ENCODE data around the gene SLC35A5.

Gene SLC35A5

GRCh38 chr3:112564940-112565305 is 3.1 kb downstream of the SLC35A5 start:
- Histone ChIP-seq H3K36me3 (ENCODE audit: control insufficient read depth, insufficient read depth, low read length) (0 out of 2 replicates have a peak, but pooled peaks cover 1% of the 10 kb centered on the region), H3K4me3 (replicated peaks; ENCODE audit: low read depth, low read length) (no peak overlapping the region), H3K27me3 (replicated peaks; ENCODE audit: control insufficient read depth, insufficient read depth, low read length) (no peaks in the 10 kb centered on the region)
- DNase-seq (ENCODE audit: extremely low read depth, insufficient read length), result no peak
- no peak for TF ChIP-seq CTCF (IDR thresholded peaks at IDR 0.05; ENCODE audit: insufficient read depth, low read length, poor library complexity, severe bottlenecking)

GRCh38 chr3:112568642-112569041 is 6.8 kb downstream of the SLC35A5 start:
- H3K27me3 ChIP-seq (replicated peaks; ENCODE audit: control insufficient read depth, insufficient read depth, low read length), result no peaks in the 10 kb centered on the region
- peaks cover 1% of the 10 kb centered on the region; the same call in 1 of the 2 replicates for H3K36me3 ChIP-seq (ENCODE audit: control insufficient read depth, insufficient read depth, low read length)
- no peak overlapping the region for H3K4me3 ChIP-seq (replicated peaks; ENCODE audit: low read depth, low read length)
- TF ChIP-seq CTCF (IDR thresholded peaks at IDR 0.05; ENCODE audit: insufficient read depth, low read length, poor library complexity, severe bottlenecking), result no peak
- no peak for DNase-seq (ENCODE audit: extremely low read depth, insufficient read length)

GRCh38 chr3:112569265-112569664 is 7.4 kb downstream of the SLC35A5 start:
- Histone ChIP-seq H3K36me3 (ENCODE audit: control insufficient read depth, insufficient read depth, low read length) (peaks cover 1% of the 10 kb centered on the region; the same call in 1 of the 2 replicates), H3K27me3 (replicated peaks; ENCODE audit: control insufficient read depth, insufficient read depth, low read length) (no peaks in the 10 kb centered on the region), H3K4me3 (replicated peaks; ENCODE audit: low read depth, low read length) (no peak overlapping the region)
- no peak for TF ChIP-seq CTCF (IDR thresholded peaks at IDR 0.05; ENCODE audit: insufficient read depth, low read length, poor library complexity, severe bottlenecking)
- DNase-seq (ENCODE audit: extremely low read depth, insufficient read length), result no peak

GRCh38 chr3:112572701-112573100 is 10.9 kb downstream of the SLC35A5 start:
- no peak for TF ChIP-seq CTCF (IDR thresholded peaks at IDR 0.05; ENCODE audit: insufficient read depth, low read length, poor library complexity, severe bottlenecking)
- DNase-seq (ENCODE audit: extremely low read depth, insufficient read length), result no peak
- no peaks in the 10 kb centered on the region for H3K27me3 ChIP-seq (replicated peaks; ENCODE audit: control insufficient read depth, insufficient read depth, low read length)
- no peak overlapping the region for H3K4me3 ChIP-seq (replicated peaks; ENCODE audit: low read depth, low read length)
- H3K36me3 ChIP-seq (ENCODE audit: control insufficient read depth, insufficient read depth, low read length), result no peaks in the 10 kb centered on the region; the same call in 1 of the 2 replicates

GRCh38 chr3:112579232-112579631 is 17.4 kb downstream of the SLC35A5 start:
- no peak for DNase-seq (ENCODE audit: extremely low read depth, insufficient read length)

More at GRCh38 chr3:112579232-112579631, 17.4 kb downstream of the SLC35A5 start:
- TF ChIP-seq CTCF (IDR thresholded peaks at IDR 0.05; ENCODE audit: insufficient read depth, low read length, poor library complexity, severe bottlenecking), result no peak
- Histone ChIP-seq H3K27me3 (replicated peaks; ENCODE audit: control insufficient read depth, insufficient read depth, low read length) (no peaks in the 10 kb centered on the region), H3K36me3 (ENCODE audit: control insufficient read depth, insufficient read depth, low read length) (no peaks in the 10 kb centered on the region; the same call in 1 of the 2 replicates), H3K4me3 (replicated peaks; ENCODE audit: low read depth, low read length) (no peak overlapping the region)

Data from GM06990 (cell line).